HG03159 (cell line): ENCODE measurements around the gene RECK.

Experiments used
- ATAC-seq: cut with Tn5 transposase; IDR thresholded peaks from one replicate; pipeline ENCODE4 v1.9.1; 2021; ENCODE audit warnings: mild to moderate bottlenecking, moderate library complexity; ENCODE audit not compliant: unreplicated experiment

Gene RECK

DNA sequence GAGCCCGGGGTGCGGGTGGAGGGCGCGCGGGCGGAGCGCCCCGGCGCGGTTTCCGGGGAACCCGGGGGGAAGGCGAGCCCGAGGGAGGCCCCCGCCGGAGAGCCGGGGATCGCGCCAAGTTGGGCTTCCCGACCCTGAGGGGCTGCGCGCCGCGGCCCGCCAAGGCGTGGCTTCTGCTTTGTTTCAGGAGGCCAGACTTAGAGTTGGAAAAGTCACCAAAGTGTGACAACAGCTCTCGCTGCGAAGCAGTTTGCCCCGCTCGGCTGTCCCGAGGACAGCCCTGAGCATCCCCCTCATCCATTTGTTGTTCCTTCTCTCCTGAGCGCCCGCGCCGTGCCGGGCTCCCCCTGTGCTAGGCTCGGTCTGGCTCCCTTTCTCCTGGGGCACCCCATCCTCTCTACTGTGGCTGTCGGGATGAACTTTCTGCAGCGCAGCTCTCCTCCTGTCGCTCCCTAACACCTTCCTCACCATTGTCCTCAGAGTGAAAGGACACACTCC lies 100.2 kb downstream of the RECK start:
- ATAC-seq = peak; percentile 20

- no peak for ATAC-seq
Measured at GRCh38 chr9:36137392-36138004, 100.8 kb downstream of the RECK start.

GRCh38 chr9:36138496-36138895 lies 101.8 kb downstream of the RECK start:
- no peak for ATAC-seq

- ATAC-seq = no peak
Measured at GRCh38 chr9:36138901-36139300, 102.2 kb downstream of the RECK start.

DNA sequence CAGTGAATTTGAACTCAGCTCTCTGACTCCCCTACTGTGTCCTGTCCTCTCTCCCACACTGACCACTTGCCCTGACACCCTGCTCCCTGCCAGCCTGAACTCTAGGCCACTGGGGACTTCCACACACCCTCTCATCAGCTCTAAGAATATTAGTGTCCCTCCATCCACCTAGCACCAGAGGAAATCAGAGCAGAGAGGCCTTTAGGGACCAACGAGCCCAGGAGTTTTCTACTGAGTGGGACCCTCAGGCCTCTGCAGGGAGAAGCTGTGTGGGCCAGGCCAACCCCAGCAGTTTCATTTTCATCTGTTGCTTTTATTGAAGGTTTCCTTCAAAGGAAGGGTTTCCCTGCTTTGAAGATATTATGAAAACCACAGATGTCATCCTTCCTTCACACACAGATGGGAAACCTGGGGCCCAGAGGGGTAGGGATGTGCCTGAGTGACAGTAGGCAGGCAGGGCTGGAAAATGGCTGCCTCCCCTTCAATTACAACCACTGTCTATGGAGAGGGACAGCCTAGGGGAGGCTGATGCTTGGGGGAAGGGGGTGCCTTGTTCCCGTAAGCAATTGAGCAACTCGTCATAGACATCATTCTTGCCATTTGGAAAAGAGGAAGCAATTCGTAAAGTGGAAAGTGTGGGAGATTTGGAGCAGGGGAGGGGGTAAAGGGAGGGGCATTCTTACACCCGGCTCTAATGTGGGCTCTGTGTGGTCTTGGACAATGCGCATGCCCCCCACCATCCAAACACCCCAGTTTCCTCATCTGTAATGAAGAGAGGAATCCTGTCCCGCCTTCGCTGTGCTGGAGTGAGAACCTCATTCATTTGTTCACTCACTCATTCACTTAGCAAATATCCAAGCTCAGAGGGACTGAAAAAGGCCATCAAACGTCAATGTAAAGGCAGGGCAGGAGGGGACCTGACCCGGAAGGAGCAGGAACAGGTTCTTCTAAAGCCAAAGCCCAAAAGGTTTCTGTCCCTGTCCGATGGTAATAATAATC lies 103.7 kb downstream of the RECK start:
- no peak for ATAC-seq

DNA sequence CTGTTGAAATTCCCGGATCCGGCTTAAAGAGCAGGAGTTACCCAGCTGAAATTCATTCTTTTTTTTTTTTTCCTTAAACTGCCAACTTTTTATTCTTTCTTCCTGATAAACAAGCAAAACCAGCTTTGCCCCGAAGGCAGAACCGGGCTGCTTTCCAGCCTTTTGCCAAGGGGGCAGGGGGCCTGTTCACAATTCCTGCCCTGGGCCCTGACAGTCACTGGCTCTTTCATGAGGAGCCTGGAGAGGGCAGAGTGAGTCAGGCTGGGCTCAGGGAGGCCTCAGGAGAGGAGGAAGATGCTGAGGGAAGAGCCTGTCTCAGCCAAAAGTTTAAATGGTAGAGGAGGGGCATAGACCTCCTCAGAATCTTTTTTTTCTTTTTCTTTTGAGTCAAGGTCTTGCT lies 104.6 kb downstream of the RECK start:
- no peak for ATAC-seq

GRCh38 chr9:36141761-36142160 lies 105.0 kb downstream of the RECK start:
- no peak for ATAC-seq

- ATAC-seq = no peak
Measured at GRCh38 chr9:36142510-36143244, 106.0 kb downstream of the RECK start.

DNA sequence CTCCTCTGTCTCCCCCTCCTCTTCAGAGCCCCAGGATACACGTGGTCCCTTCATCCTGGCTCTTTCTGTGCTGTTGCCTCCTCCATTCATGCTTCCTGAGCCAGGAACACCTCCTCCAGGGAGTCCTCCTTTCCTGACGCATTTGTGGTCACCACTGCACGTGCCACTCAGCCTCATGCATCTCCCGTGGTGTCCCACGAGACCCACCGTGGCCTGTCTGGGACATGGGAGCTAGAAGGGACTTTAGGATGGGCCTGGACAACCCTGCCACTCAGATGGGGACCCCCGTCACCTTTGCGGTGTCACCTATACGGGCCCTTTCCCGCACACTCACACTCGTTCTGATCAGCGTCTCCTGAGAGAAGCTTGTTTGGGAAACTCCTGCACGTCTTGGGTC lies 106.5 kb downstream of the RECK start:
- ATAC-seq = no peak

- ATAC-seq = no peak
Measured at GRCh38 chr9:36144309-36145232, 107.9 kb downstream of the RECK start.

DNA sequence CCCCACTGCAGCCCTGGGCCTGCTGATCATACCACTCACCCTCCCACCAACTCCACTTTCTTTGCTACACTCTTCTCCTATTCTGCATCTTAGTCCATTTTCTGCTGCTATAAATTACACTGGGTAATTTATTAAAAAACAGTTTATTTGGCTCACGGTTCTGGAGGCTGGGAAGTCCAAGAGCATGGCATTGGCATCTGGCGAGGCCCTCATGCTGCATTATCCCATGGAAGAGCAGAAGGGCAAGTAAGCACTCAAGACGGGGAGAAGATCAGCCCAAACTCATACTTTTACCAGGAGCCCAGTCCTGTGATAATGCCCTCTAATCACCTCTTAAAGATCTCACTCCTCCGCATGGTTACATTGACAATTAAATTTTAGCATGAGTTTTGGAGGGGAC lies 109.3 kb downstream of the RECK start:
- ATAC-seq = no peak

- ATAC-seq = no peak
Measured at GRCh38 chr9:36146651-36147050, 109.9 kb downstream of the RECK start.

GRCh38 chr9:36147441-36148175 lies 110.9 kb downstream of the RECK start:
- ATAC-seq = no peak

DNA sequence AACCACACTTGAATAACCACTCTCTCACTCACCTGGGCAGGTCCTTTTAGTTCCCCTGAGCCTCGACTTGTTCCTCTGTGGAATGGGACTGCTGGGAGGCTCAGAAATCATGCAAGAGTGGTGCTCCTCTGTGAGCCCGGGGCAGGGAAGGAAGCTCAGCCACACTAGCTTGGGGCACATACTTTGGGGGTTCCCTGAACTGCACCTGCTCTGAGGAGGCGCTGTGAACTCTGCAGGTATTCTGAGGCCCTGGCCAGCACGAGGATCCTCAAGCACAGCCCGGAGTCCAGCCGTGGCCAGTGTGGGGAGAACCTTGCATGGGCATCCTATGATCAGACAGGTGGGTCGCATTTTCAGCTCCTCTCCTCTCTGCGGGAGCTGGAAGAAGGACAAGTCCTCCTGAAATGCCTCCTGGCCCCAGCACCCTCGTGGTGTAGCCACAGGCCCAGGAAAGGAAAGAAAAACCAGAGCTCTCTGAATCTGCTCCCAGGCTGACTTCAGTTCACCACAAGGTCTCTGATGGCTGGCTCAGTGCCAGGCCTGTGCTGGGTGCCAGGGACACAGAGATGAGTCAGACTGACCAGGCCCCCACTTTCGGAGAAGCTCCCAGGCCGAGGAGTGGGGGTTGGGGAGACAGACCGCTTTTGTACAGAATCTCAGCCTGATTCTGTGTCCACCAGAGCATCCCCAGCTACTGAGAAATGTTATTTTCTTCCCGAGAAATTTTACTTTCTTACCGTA lies 111.8 kb downstream of the RECK start:
- ATAC-seq = no peak

DNA sequence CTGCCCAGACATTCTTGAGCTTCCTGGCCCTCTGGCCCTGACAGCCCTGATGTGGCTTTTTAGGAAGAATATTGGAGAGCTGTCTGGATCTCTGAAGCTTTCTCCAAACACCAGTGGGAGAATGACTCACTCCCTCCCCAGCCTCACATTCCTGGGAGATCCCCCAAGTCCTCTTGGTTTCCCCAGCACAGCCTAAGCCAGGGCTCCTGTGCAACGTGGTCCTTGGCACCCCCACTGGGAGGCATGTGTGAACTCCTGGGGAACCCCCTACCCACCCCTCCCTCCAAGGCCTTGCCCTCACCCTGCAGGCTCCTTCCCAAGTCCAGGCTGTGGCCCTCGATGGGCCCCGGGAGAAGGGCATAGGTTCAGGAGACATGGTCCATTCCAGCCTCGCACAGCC lies 112.5 kb downstream of the RECK start:
- ATAC-seq = no peak

- ATAC-seq = no peak
Measured at GRCh38 chr9:36150574-36151315, 114.0 kb downstream of the RECK start.

DNA sequence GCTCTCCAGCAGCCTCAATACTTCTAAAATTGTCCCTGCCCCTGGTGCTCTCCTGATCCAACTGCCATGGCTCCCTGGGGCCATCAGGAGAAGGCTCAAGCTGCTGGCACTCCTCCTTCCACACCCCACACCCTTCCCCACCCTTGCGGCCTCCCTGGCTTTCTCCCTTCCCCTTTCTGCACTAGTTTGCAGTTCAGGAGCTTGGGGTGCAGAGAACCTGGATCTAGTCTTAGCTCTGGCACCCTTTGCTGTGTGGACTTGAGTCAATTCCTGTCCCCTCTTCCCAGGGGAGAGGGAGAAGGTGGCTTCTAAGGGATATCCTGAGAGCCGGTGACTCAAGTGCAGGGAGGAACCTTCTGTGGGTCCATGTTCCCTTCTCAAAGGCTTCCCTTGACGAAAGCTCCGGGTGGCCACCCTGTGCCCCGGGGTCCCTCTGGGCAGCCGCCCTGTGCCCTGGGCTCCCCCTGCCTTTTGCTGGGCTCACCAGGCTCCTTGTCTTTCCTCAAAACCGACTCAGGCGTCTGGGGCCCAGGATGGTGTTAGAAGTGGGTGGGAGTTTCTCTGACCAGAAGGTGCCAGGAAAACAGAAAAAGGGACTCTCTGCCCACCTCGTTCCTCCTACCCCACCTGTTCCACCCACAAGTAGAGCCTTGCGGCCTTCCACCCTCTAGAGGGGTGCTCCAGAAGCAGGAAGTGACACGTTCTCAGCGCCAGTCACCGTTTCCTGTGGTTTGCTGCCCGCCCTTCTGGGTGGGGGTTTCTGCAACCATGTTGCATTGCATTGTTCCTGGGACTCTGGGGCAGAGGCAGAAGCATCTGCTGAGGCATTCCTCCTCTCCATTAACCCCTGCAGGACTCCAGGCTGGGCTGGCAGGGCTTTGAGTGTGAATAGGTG lies 114.8 kb downstream of the RECK start:
- peak; percentile 74 for ATAC-seq
